Astrocyte of the hippocampus (primary cell): ENCODE data around the gene MYO9A.

Source experiments
- DNase-seq: peaks from one replicate; pipeline ENCODE4 v3.0.0; 2011; ENCODE audit warnings: low read depth, low spot score

The MYO9A gene

GRCh38 chr15:72118017-72118978 lies at the start of gene MYO9A, which contains the start of gene SENP8:
MYO9A (minus strand) TSS chr15:72118150; CDS start chr15:72046563, 71,587 bp downstream.
SENP8 (plus strand) TSS chr15:72118403; CDS start chr15:72139624, 21,221 bp downstream.
- peak; percentile 99 for DNase-seq

- no peak for DNase-seq
These were observed 49.5 kb upstream of the MYO9A start for GRCh38 chr15:72167445-72167844.

- no peak for DNase-seq
These were observed 48.9 kb upstream of the MYO9A start for GRCh38 chr15:72166716-72167417.

GRCh38 chr15:72163719-72164118 lies 45.8 kb upstream of the MYO9A start:
- no peak for DNase-seq

GRCh38 chr15:72162569-72162968 lies 44.6 kb upstream of the MYO9A start:
- no peak for DNase-seq

GRCh38 chr15:72161361-72162132 lies 43.6 kb upstream of the MYO9A start:
- no peak for DNase-seq

GRCh38 chr15:72160696-72161245 lies 42.8 kb upstream of the MYO9A start:
- no peak for DNase-seq

GRCh38 chr15:72156928-72157327 lies 39.0 kb upstream of the MYO9A start:
- no peak for DNase-seq

- peak; percentile 92 for DNase-seq
These were observed 38.0 kb upstream of the MYO9A start for GRCh38 chr15:72155635-72156616.

GRCh38 chr15:72155003-72155621 lies 37.2 kb upstream of the MYO9A start:
- DNase-seq, result peak; percentile 93

GRCh38 chr15:72154316-72154715 lies 36.4 kb upstream of the MYO9A start:
- DNase-seq, result no peak

GRCh38 chr15:72153269-72154000 lies 35.5 kb upstream of the MYO9A start:
- no peak for DNase-seq

GRCh38 chr15:72147418-72147817 lies 29.5 kb upstream of the MYO9A start:
- DNase-seq, result no peak

- no peak for DNase-seq
These were observed 29.0 kb upstream of the MYO9A start for GRCh38 chr15:72146934-72147333.

GRCh38 chr15:72146221-72146620 lies 28.3 kb upstream of the MYO9A start:
- DNase-seq, result no peak

- peak; percentile 21 for DNase-seq
These were observed 23.5 kb upstream of the MYO9A start for GRCh38 chr15:72141171-72142084.

- no peak for DNase-seq
These were observed 22.1 kb upstream of the MYO9A start for GRCh38 chr15:72140088-72140487.

- DNase-seq, result no peak
These were observed 21.7 kb upstream of the MYO9A start for GRCh38 chr15:72139667-72140066.
